Pancreas (tissue), 10 donors: Measurements from ENCODE around the gene WWOX. TPM values are rescaled to one million over a fixed set of nuclear protein-coding genes. Genes with fewer than 3 reads are reported as not detected.

ENCODE experiments used
- ATAC-seq, 4 donors: fragments of 200-7000 bp; cut with Tn5 transposase; one replicate each; pipeline versions ENCODE4 v1.8.0 to v1.9.1; 2020; ENCODE audit warnings: mild to moderate bottlenecking in 4 of 4, moderate library complexity in 4 of 4
- DNase-seq, 6 donors: peaks; one replicate each; pipeline ENCODE4 v3.0.0-alpha.2; 2020
- FAIRE-seq: peaks from 2 replicates; lab custom pipeline; 2012; peaks lifted over from hg19 to GRCh38; lab: Jason Lieb, UNC
- H3K27ac ChIP-seq, 4 donors: fragments of 200-600 bp; sonication (generic); 1 replicate in 3 of 4; 2 replicates in 1 of 4; pipeline versions ENCODE4 v1.5.0 to v1.8.0; 2020
- H3K27me3 ChIP-seq, 4 donors: fragments of 200-600 bp; one replicate each; pipeline ENCODE4 v1.8.0; 2021
- H3K36me3 ChIP-seq, 3 donors: fragments of 200-600 bp; sonication (generic) in 1 of 3; one replicate each; pipeline versions ENCODE4 v1.5.0 to v1.8.0; 2020 to 2021
- H3K4me1 ChIP-seq, 3 donors: fragments of 200-600 bp; one replicate each; pipeline ENCODE4 v1.8.0; 2021
- H3K4me3 ChIP-seq, 4 donors: fragments of 200-600 bp; sonication (generic) in 2 of 4; one replicate each; pipeline versions ENCODE4 v1.5.0 to v1.8.0; 2020 to 2021
- H3K9me3 ChIP-seq, 4 donors: fragments of 200-600 bp; one replicate each; pipeline ENCODE4 v1.8.0; 2021
- CTCF ChIP-seq, 4 donors: fragments of 200-600 bp; sonication (generic) in 3 of 4; IDR thresholded peaks; one replicate each; pipeline versions ENCODE4 v1.5.0 to v1.8.0; 2021; ENCODE audit warnings: antibody characterized with exemption in 4 of 4
- WGBS, 2 donors: extraction: QIAGEN DNeasy Blood & Tissue Kit; methylation state at CpG; one replicate each; pipeline ENCODE4 v1.1.7; 2013; 5-methylcytosine and 5-hydroxymethylcytosine counted together
- intact Hi-C, 3 donors: fragments of 100-400 bp; cut with DNase I; formaldehyde crosslinking; loops; one replicate each; pipeline versions ENCODE4 v1.11.1 to v1.14.2; 2022
- polyA plus RNA-seq, 2 donors: library from polyadenylated mRNA; stranded (reverse); fragments of 200-250 nt; gene quantifications; one replicate each; pipeline ENCODE4 v1.2.3, GENCODE V29; 2013
- total RNA-seq, 6 donors: library from RNA; stranded (reverse); fragmentation: NEBNext Ultra II Directional in 4 of 6; extraction: Animal tissue kit (Norgen Biotek cat#: 25700) in 4 of 6; gene quantifications; one replicate each; pipeline versions ENCODE4 v1.2.1 to v1.2.4, GENCODE V29; 2021 to 2023
- donor health status: healthy with polysubstance abuse.
- donor health status: DM: no; HTN: no; CAD: no; lungs with moderate emphysema.
- donor health status: DM: no; HTN: no; CAD: no.
- donor health status: control.
- donor health status: control.
- donor health status: Bipolar disorder and iron deficiency.
- donor health status: DM: yes; HTN: yes; CAD: no.
- donor health status: DM: no; HTN: no; CAD: no.
- donor health status: DM: no; HTN: no; CAD: no.
- donor health status: DM: yes; HTN: yes; CAD: no.

The WWOX gene
- total and polyA plus RNA-seq, 8 donors = 6.8 to 14.4 (median 10.8) TPM

GRCh38 chr16:78620291-78620690 is 520.8 kb downstream of the WWOX start:
- no peak overlapping the region for H3K4me3 ChIP-seq
- H3K4me1 ChIP-seq = no peaks in the 10 kb centered on the region
- H3K36me3 ChIP-seq = no peaks in the 10 kb centered on the region
- TF ChIP-seq CTCF (IDR thresholded peaks at IDR 0.05) = no peak
- 63 to 73% methylated on average over 2 of the region's 2 CpGs for WGBS, 2 donors
- no peaks in the 10 kb centered on the region for H3K27me3 ChIP-seq
- FAIRE-seq (no peak), ATAC-seq (no peak), DNase-seq (no peak)
- H3K27ac ChIP-seq = no peak overlapping the region
- intact Hi-C loops = no loop called here
- H3K9me3 ChIP-seq = no peaks in the 10 kb centered on the region

GRCh38 chr16:78623796-78624195 is 524.3 kb downstream of the WWOX start:
- no peak for DNase-seq
- no peak for ATAC-seq
- no peak overlapping the region for H3K4me3 ChIP-seq
- TF ChIP-seq CTCF (IDR thresholded peaks at IDR 0.05) = no peak
- no peaks in the 10 kb centered on the region for H3K36me3 ChIP-seq
- no peak for FAIRE-seq
- WGBS, 2 donors = 60 to 86% methylated on average over 2 of the region's 2 CpGs
- no peaks in the 10 kb centered on the region for H3K27me3 ChIP-seq
- no peak overlapping the region for H3K27ac ChIP-seq
- intact Hi-C loops = no loop called here
- no peaks in the 10 kb centered on the region for H3K9me3 ChIP-seq
- H3K4me1 ChIP-seq = no peaks in the 10 kb centered on the region

DNA sequence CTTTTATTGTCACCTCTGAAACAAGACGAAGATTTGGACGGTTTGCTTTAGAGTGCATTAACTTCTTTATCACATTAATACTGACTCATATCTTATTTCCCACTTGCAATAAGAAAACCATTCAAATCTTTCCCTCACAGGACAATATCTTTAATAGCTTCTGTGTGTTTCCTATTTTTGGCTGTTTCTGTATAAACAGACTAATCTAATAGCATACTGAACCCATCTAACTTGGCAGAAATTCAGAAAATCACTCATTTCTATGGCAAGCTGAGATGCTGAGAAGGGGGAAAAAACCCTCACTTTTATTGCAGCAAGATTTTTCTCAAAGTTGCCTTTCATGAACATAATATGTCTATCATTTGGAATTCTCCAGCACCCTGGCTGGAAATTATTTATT is 524.9 kb downstream of the WWOX start:
- no peaks in the 10 kb centered on the region for H3K36me3 ChIP-seq
- no peaks in the 10 kb centered on the region for H3K9me3 ChIP-seq
- no peak for DNase-seq
- no peak overlapping the region for H3K4me3 ChIP-seq
- TF ChIP-seq CTCF (IDR thresholded peaks at IDR 0.05) = no peak
- H3K27me3 ChIP-seq = no peaks in the 10 kb centered on the region
- H3K4me1 ChIP-seq = no peaks in the 10 kb centered on the region
- intact Hi-C loops = no loop called here
- no peak for ATAC-seq
- H3K27ac ChIP-seq = no peak overlapping the region
- no peak for FAIRE-seq
- WGBS, 2 donors = 18 to 19% methylated on average over 2 of the region's 2 CpGs

DNA sequence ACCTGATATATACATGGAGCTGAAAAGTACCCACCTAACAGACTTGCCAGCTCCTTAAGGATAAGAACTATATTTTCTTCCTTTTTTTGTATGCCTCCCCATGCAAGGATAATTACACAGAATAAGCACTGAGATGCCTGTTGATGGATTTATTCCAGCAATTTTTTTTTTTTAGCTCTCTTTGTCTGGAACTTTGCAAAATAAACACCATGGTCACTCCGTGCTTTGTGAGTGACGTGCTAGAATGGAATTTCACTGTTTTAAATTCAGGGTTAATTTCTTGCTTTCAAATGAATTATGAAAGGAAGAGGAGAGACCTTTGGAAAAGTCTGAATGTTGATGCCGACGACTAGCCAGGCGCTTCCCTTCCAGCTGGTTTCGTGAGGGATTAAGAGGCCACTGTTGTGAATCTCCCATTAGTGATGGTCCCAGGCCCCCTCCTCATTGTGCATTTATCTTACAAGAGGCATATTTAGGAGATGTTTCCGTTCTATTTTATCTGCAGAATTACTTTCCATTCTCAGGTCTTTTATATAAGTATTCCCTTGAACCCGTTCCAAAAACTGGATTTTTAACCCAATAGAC is 529.1 kb downstream of the WWOX start:
- FAIRE-seq = no peak

More for the DNA sequence above, 529.1 kb downstream of the WWOX start:
- Histone ChIP-seq H3K4me3 (no peak overlapping the region), H3K36me3 (no peaks in the 10 kb centered on the region), H3K27me3 (no peaks in the 10 kb centered on the region), H3K4me1 (no peaks in the 10 kb centered on the region), H3K9me3 (no peaks in the 10 kb centered on the region), H3K27ac (no peak overlapping the region)
- no peak for TF ChIP-seq CTCF (IDR thresholded peaks at IDR 0.05)
- no peak for ATAC-seq
- intact Hi-C loops = no loop called here
- no peak for DNase-seq
- WGBS, 2 donors = 77 to 88% methylated on average over 8 of the region's 8 CpGs
